GM12878 (cell line): Measurements from ENCODE around the gene RAET1E. TPM values are rescaled to one million over a fixed set of nuclear protein-coding genes. Genes with fewer than 3 reads are reported as not detected.

ENCODE experiments used
- ATAC-seq: fragments of 200-7000 bp; cut with Tn5 transposase; 3 replicates; pipeline ENCODE4 v1.9.1; 2020; ENCODE audit warnings: mild to moderate bottlenecking, moderate library complexity
- BruUV-seq: library from RNA; stranded (reverse); fragments of 400-500 nt; replicated peaks from 2 replicates; lab custom pipeline; 2021; lab: Mats Ljungman, UMichigan
- CTCF ChIA-PET: fragments of 300-600 bp; sonication (Branson Sonifier 250); formaldehyde crosslinking; extraction: SDS; loops from one replicate; lab custom pipeline; 2021; ENCODE audit warnings: inconsistent platforms; lab: Yijun Ruan, JAX
- POLR2A ChIA-PET: fragments of 350-600 bp; formaldehyde crosslinking; extraction: SDS; loops from one replicate; lab custom pipeline; 2021; ENCODE audit warnings: inconsistent platforms; lab: Charles Lee
- RAD21 ChIA-PET: fragments of 300-600 bp; sonication (Branson Sonifier 250); formaldehyde crosslinking; loops from one replicate; lab custom pipeline; 2023; ENCODE audit warnings: antibody characterized with exemption; ENCODE audit not compliant: unreplicated experiment; lab: Charles Lee
- SMC1A ChIA-PET: fragments of 300-600 bp; sonication (Branson Sonifier 250); formaldehyde crosslinking; loops from one replicate; lab custom pipeline; 2023; ENCODE audit not compliant: unreplicated experiment, uncharacterized antibody; lab: Charles Lee
- DNase-seq: peaks from one replicate; pipeline ENCODE4 v3.0.0-alpha.2; 2011; ENCODE audit warnings: low read depth, low spot score
- FAIRE-seq: peaks from 3 replicates; lab custom pipeline; 2011; peaks lifted over from hg19 to GRCh38; lab: Jason Lieb, UNC
- H2AFZ ChIP-seq: 2 replicates; pipeline ENCODE4 v1.6.0; 2011; ENCODE audit warnings: low read depth, low read length, control low read depth; ENCODE audit not compliant: control insufficient read depth
- H3K27ac ChIP-seq: 2 replicates; pipeline ENCODE4 v1.5.1; 2011; ENCODE audit warnings: control low read depth; ENCODE audit not compliant: control insufficient read depth, insufficient read depth
- H3K27me3 ChIP-seq, 2 experiments: replicated peaks in 1 of 2; 2 replicates each; pipeline versions ENCODE4 v1.6.0 to v1.6.1; 2011; ENCODE audit warnings: low read length in 1 of 2; ENCODE audit not compliant: control insufficient read depth in 2 of 2, insufficient read depth in 2 of 2
- H3K36me3 ChIP-seq, 2 experiments: 2 replicates each; pipeline ENCODE4 v1.5.1; 2011; ENCODE audit warnings: low read length in 1 of 2; ENCODE audit not compliant: control insufficient read depth in 2 of 2, insufficient read depth in 2 of 2
- H3K4me1 ChIP-seq: 2 replicates; pipeline ENCODE4 v1.6.1; 2011; ENCODE audit warnings: mild to moderate bottlenecking, low read length, moderate library complexity, mixed read lengths; ENCODE audit not compliant: control insufficient read depth, insufficient read depth
- H3K4me2 ChIP-seq: 2 replicates; pipeline ENCODE4 v1.6.0; 2011; ENCODE audit warnings: control low read depth; ENCODE audit not compliant: control insufficient read depth, insufficient read depth
- H3K4me3 ChIP-seq: fragments of 200-600 bp; sonication (generic); 2 replicates; pipeline ENCODE4 v1.5.1; 2016
- H3K79me2 ChIP-seq: 2 replicates; pipeline ENCODE4 v1.6.0; 2011; ENCODE audit warnings: low read length; ENCODE audit not compliant: control insufficient read depth, insufficient read depth
- H3K9ac ChIP-seq: 2 replicates; pipeline ENCODE4 v1.8.0; 2011; ENCODE audit warnings: low read length, control low read depth, mixed read lengths; ENCODE audit not compliant: control insufficient read depth, insufficient read depth
- H3K9me3 ChIP-seq: replicated peaks from 3 replicates; pipeline ENCODE4 v1.5.1; 2011; ENCODE audit warnings: mild to moderate bottlenecking, low read length; ENCODE audit not compliant: control insufficient read depth, insufficient read depth
- H4K20me1 ChIP-seq: 2 replicates; pipeline ENCODE4 v1.6.0; 2011; ENCODE audit not compliant: control insufficient read depth, insufficient read depth
- BCL3 ChIP-seq: IDR thresholded peaks from 2 replicates; pipeline ENCODE4 v1.6.1; 2011; ENCODE audit warnings: borderline replicate concordance, low read depth, mild to moderate bottlenecking, moderate library complexity, low read length; ENCODE audit not compliant: insufficient read depth, poor library complexity, severe bottlenecking
- BRCA1 ChIP-seq: IDR thresholded peaks from 2 replicates; pipeline ENCODE4 v1.6.1; 2011; ENCODE audit warnings: low read depth, low read length, improper control_type of control experiment
- CBX5 ChIP-seq: sonication (generic); IDR thresholded peaks from 2 replicates; pipeline ENCODE4 v1.6.1; 2016; ENCODE audit warnings: low read depth, moderate library complexity, mild to moderate bottlenecking, inconsistent platforms
- CUX1 ChIP-seq: IDR thresholded peaks from 2 replicates; pipeline ENCODE4 v1.6.1; 2012; ENCODE audit warnings: improper control_type of control experiment, low read depth, low read length; ENCODE audit not compliant: insufficient replicate concordance
- EGR1 ChIP-seq, 2 experiments: IDR thresholded peaks; 1 replicate in 1 of 2; 2 replicates in 1 of 2; pipeline ENCODE4 v1.6.1; 2011 to 2012; ENCODE audit warnings: low read depth in 2 of 2, low read length in 2 of 2, borderline replicate concordance in 1 of 2, mild to moderate bottlenecking in 1 of 2, moderate library complexity in 1 of 2
- FOS ChIP-seq: IDR thresholded peaks from 3 replicates; pipeline ENCODE4 v1.6.1; 2011; ENCODE audit warnings: borderline replicate concordance; ENCODE audit not compliant: insufficient read length; ENCODE audit errors: extremely low read depth
- MYC ChIP-seq: IDR thresholded peaks from 2 replicates; pipeline ENCODE4 v1.6.1; 2011; ENCODE audit warnings: mild to moderate bottlenecking, low read length, moderate library complexity, inconsistent platforms; ENCODE audit not compliant: insufficient read depth, insufficient replicate concordance, insufficient read length, severe bottlenecking
- SIX5 ChIP-seq: IDR thresholded peaks from 2 replicates; pipeline ENCODE4 v1.6.1; 2011; ENCODE audit warnings: mild to moderate bottlenecking, low read depth, low read length, moderate library complexity; ENCODE audit not compliant: severe bottlenecking
- SREBF1 ChIP-seq: IDR thresholded peaks from 2 replicates; pipeline ENCODE4 v1.6.1; 2012; ENCODE audit warnings: mild to moderate bottlenecking, low read length
- TBL1XR1 ChIP-seq: IDR thresholded peaks from 2 replicates; pipeline ENCODE4 v1.6.1; 2012; ENCODE audit warnings: low read depth, low read length, improper control_type of control experiment
- ZSCAN29 ChIP-seq: fragments of 450-650 bp; IDR thresholded peaks from 2 replicates; pipeline ENCODE4 v1.6.1; 2017; ENCODE audit warnings: mild to moderate bottlenecking, moderate library complexity
- WGBS: methylation state at CpG from one replicate; pipeline ENCODE4 v1.1.6; 2016; ENCODE audit warnings: low lambda C conversion rate; ENCODE audit not compliant: insufficient replicate concordance, insufficient coverage; ENCODE audit errors: missing lambda C conversion rate; 5-methylcytosine and 5-hydroxymethylcytosine counted together
- in situ Hi-C: fragments of 300-500 bp; cut with MboI; formaldehyde crosslinking; loops from 9 replicates; pipeline ENCODE4 v1.14.3; 2018; ENCODE audit warnings: mixed read lengths
- intact Hi-C: fragments of 100-400 bp; cut with micrococcal nuclease; formaldehyde crosslinking; loops from one replicate; pipeline ENCODE4 v1.14.2; 2022; ENCODE audit not compliant: unreplicated experiment
- polyA plus RNA-seq, 11 experiments: library from polyadenylated mRNA; depleted of rRNA in 4 of 11; unstranded in 6 of 11; stranded (reverse) in 5 of 11; fragments of >200 nt; fragmentation: Nextera tagmentation in 4 of 11; fragmentation: Illumina TruSeq in 1 of 11; extraction: Ambion mirVana in 4 of 11; extraction: Trizol in 1 of 11; gene quantifications; 1 replicate in 1 of 11; 2 replicates in 10 of 11; pipeline versions ENCODE4 v1.2.1 to v1.2.3, GENCODE V29; 2011 to 2016; ENCODE audit warnings: inconsistent platforms in 2 of 11, missing spikeins in 2 of 11, low read depth in 1 of 11
- total RNA-seq, 4 experiments: library from RNA; depleted of rRNA in 3 of 4; stranded (reverse); fragments of >200 nt in 3 of 4; fragmentation: Illumina TruSeq in 1 of 4; extraction: Trizol in 1 of 4; gene quantifications; 2 replicates each; pipeline versions ENCODE4 v1.2.1 to v1.2.3, GENCODE V29; 2013 to 2021

The RAET1E gene
- total and polyA plus RNA-seq, 10 of the 15 experiments (the other 5 are each of a cell fraction or from before 2014, with no cell fraction given) = not detected

GRCh38 chr6:149907317-149907716 is 9.4 kb upstream of the RAET1E start:
- no TSS peak for BruUV-seq
- TF ChIP-seq BRCA1 (no peak), ZSCAN29 (no peak), MYC (no peak), EGR1 (IDR thresholded peaks at IDR 0.05; ENCODE audit: borderline replicate concordance in 1 of 2, low read depth in 2 of 2, low read length in 2 of 2) (no peak), CBX5 (no peak), SREBF1 (no peak), TBL1XR1 (no peak), FOS (no peak)
- POLR2A ChIA-PET = no interaction called here

GRCh38 chr6:149906405-149906804 is 8.5 kb upstream of the RAET1E start:
- ChIA-PET SMC1A (no interaction called here), POLR2A (no interaction called here), CTCF (interaction anchor here (1.0 kb wide), 1 partner anchor 70 kb away, joined by 3 read pairs; no protein-coding TSS in a partner anchor), RAD21 (no interaction called here)
- intact Hi-C loops = no loop called here
- WGBS = 81% methylated on average over 4 of the region's 4 CpGs
- no peaks in the 10 kb centered on the region for H3K4me1 ChIP-seq
- H3K4me3 ChIP-seq = no peak overlapping the region
- H3K79me2 ChIP-seq = no peaks in the 10 kb centered on the region
- peaks cover 2 to 6% of the 10 kb centered on the region in 2 experiments; a peak in 2 of 4 replicates for H3K27me3 ChIP-seq
- no TSS peak for BruUV-seq
- no peak overlapping the region for H3K9ac ChIP-seq
- ATAC-seq (no peak), FAIRE-seq (no peak), DNase-seq (no peak)
- in situ Hi-C loops = no loop called here
- H3K9me3 ChIP-seq = peaks cover 3% of the 10 kb centered on the region; the same call in 1 of the 3 replicates
- H3K36me3 ChIP-seq = no peaks in the 10 kb centered on the region
- H4K20me1 ChIP-seq = no peaks in the 10 kb centered on the region
- H3K27ac ChIP-seq = no peak overlapping the region
- H2AFZ ChIP-seq = no peak overlapping the region
- no peak overlapping the region for H3K4me2 ChIP-seq
- TF ChIP-seq SIX5 (no peak), CUX1 (no peak), BCL3 (no peak)

More at GRCh38 chr6:149907317-149907716, 9.4 kb upstream of the RAET1E start:
- H3K36me3 ChIP-seq = no peaks in the 10 kb centered on the region
- CTCF ChIA-PET = no interaction called here
- in situ Hi-C loops = no loop called here
- H3K27me3 ChIP-seq = peaks cover 2 to 6% of the 10 kb centered on the region in 2 experiments; a peak in 2 of 4 replicates
- no peak overlapping the region for H3K4me3 ChIP-seq
- ATAC-seq (no peak), FAIRE-seq (no peak), DNase-seq (no peak)
- WGBS = 17% methylated on average over 2 of the region's 2 CpGs
- no peak overlapping the region for H3K9ac ChIP-seq
- H3K4me1 ChIP-seq = no peaks in the 10 kb centered on the region
- H3K9me3 ChIP-seq = peaks cover 3% of the 10 kb centered on the region; the same call in 1 of the 3 replicates
- H4K20me1 ChIP-seq = no peaks in the 10 kb centered on the region
- H3K27ac ChIP-seq = no peak overlapping the region
- H3K79me2 ChIP-seq = no peaks in the 10 kb centered on the region
- H2AFZ ChIP-seq = no peak overlapping the region
- RAD21 ChIA-PET = no interaction called here
- no peak overlapping the region for H3K4me2 ChIP-seq
- SMC1A ChIA-PET = no interaction called here
- intact Hi-C loops = no loop called here
